GM19240 (cell line): ENCODE results near the gene IBA57.

ENCODE experiments used
- DNase-seq: peaks from one replicate; pipeline ENCODE4 v3.0.0; 2011; ENCODE audit warnings: low spot score; ENCODE audit not compliant: insufficient read length

Gene IBA57

DNA sequence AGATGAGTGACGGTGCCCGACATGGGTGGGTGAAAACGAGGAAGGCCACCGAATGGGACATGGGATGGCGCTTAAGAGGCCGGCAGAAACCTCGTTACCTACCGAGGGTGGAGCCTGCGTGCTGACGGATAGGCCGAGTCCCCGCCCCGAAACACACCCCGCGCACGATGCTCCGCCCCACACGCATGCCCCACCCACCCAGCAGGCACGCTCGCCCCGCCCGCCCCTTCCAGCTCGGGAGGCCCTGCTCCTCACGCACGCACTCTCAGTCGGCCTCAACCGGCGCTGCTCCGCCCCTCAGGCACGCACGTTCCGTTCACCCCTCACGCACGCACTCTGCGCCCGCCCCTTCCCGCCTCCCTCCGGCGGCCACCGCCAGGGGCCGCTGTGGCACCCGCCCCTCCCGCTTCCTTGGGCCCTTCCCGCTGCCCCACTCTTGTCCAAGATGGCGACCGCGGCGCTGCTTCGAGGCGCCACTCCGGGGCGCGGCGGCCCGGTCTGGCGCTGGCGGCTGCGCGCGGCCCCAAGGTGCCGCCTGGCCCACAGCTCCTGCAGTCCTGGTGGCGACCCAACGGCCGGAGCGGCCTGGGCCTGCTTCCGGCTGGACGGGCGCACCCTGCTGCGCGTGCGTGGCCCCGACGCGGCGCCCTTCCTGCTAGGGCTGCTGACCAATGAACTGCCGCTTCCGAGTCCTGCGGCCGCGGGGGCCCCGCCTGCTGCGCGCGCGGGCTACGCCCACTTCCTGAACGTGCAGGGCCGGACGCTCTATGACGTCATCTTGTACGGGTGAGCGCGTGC, at the start of gene IBA57:
Gene IBA57 (plus strand): TSS at position 433 of the 798 bp plus-strand sequence. CDS start 13 bp downstream, at position 446.
- peak; percentile 99 for DNase-seq

DNA sequence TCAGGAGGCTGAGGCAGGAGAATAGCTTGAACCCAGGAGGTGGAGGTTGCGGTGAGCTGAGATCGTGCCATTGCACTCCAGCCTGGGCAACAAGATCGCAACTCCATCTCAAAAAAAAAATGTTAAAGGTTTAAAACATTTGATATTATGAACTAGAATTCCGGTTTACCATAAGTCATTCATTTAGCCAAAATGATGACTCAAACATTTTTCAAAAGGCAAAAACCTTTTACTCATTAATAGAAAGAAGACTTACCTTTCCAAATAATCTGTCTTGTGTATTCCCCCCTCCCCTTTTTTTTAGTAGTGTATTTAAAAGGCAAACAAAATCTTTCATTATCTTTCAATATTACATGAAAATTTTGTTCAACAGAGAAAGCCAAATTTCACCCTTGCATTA, 48.3 kb upstream of the IBA57 start:
- DNase-seq: no peak

DNA sequence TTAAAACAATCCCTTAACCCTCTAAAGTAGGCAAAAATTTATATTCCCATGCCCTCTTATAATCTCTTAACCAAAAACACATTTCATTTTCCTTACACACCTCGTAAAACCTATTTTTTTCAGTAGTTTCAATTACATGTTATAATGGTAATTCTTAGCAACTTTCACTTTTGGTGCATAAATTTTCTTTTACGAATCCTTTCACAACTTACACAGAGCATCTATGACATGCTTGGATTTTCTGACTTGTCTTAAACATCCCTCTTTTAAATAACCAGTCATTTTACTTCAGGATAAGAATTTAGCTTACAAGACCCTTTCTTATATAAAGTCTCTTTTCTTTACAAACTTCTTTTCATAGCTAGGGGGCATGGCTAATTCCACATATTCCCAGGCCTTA, 47.6 kb upstream of the IBA57 start:
- no peak for DNase-seq

DNA sequence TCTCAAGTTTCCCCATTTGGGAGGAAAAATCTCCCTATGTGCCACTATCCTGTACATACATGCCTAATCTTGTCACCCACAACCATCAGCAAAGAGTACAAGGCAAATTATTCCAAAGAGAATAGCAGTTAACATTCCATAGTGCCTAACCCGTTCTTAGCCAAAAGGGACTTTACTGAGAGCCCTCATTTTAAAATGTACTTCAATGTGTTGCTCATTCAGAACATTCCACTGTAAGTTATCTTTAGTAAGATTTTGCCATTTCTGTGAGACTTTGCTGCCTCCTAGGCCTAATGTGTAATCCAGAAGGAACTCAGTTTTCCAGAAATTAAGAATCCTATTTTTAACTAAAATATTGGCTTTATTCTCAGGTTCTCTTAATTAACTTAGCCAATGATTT, 45.3 kb upstream of the IBA57 start:
- no peak for DNase-seq

DNA sequence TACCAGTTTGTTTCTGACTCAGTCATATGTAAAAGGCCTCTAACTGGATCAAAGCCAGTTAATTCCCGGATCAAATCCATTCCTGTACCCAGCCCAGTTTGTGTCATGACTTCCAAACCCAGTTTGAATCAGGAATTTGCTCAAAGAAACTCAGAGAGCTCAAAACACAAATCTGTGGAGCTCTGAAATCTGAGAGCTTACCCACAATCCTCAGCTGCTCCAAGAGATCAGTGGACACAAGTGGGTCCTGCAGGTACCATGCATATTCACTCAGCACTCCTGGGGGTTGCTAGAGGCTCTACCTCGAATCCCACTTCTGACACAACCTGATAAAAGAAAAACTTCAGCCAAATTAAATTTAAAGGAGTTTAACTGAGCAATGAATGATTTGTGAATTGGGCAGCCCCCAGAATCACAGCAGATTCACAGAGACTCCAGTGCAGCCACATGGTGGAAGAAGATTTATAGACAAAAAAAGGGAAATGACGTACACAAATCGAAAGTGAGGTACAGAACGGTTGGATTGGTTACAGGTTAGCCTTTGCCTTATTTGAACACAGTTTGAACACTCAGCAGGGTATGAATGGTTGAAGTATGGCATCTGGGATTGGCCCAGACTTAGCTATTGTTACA, 44.6 kb upstream of the IBA57 start:
- no peak for DNase-seq

DNA sequence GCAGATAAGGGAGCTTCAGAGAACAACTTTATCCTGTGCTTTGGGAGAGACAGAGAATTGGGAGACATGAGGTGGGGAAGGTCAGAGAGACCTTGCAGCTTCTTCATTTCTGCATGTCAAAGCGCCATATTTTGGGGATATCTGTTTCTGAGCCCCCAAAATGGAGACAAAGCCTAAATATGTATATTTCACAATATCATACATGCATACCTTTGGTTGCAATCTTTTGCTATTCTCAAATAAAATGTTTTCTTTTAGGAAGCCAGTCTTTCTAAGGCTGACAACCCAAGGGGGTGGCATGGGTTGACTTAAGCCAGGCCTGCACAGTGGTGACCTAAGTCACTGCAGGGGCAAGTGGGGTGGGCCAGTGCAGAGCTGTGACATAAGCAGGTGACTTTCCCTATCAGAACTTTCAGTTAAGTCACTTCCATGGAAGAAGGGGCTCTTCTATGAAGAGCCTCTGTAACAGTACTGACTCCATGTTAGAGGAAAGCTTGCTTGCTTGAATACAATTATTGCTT, 42.6 kb upstream of the IBA57 start:
- no peak for DNase-seq

DNA sequence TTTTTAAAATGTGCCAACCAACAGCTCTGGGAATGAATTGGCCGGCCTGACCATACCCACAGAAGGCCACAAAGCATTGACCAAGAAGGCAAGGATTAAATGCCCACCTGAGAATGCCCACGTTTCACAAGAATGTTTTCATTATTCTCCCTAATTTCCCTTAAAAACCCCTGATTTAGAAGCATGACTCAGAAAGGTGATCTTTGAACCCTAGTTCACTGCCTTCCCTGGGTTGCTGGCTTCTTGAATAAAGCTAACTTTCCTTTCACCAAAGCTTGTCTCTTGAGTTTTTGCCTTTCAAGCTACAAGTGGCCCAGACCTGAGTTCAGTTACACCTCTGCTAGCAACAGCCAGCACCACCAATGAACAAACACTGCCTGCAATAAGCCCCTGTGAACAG, 42.1 kb upstream of the IBA57 start:
- DNase-seq: no peak

DNA sequence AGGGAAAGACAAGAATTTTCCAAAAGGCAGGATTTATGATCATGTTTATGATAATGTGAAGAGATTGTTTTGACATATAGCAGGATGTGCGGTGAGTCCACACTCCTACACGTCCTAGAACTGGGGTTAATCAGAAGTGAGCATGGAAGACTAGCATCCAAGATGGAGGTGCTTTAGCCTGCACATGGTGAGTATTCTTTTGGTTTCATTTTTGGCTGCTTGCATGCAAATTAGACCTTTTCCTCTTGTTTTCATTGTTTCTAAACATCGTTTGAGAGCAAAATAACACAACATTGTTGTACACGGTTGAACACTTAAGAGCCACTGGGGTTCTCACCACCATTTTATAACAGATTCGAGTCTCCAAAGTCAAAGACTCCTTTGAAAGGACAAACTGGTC, 40.4 kb upstream of the IBA57 start:
- DNase-seq: no peak

DNA sequence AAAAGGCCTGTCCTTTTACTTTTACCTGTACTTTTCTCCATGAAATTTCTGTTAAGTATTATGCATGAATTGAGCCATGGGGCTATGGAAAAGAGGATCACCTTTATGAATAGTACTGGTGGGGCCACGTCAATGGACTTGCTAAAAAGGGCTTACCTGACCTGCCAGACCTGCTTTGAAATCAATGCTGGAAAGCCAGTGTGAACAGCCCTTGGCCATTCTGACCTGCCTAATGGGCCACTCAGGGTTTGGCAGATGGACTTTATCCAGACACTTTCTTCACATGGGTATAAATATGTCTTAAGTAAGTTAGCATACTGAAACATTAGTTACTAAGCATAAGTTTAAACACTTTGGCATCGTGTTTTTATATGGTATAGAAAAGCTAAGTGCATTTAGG, 33.8 kb upstream of the IBA57 start:
- DNase-seq: no peak

DNA sequence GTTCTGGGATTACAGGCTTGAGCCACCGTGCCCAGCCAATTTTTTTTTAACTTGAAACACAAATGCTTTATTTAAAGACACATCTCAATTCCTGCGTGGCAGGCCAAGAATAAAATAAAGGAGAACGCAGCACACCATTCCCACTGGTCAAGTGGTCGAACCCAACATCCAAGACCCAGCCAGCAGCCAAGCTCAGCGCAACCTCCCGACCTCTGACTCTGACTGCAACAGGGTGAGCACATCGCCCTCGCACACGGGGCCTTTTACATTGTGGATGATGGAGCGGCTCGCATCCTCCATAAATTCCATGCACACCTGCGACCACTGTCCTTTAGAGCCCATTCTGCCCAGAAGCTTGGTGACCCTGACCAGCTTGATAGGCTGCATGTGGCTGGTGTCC, 31.0 kb upstream of the IBA57 start:
- no peak for DNase-seq

DNA sequence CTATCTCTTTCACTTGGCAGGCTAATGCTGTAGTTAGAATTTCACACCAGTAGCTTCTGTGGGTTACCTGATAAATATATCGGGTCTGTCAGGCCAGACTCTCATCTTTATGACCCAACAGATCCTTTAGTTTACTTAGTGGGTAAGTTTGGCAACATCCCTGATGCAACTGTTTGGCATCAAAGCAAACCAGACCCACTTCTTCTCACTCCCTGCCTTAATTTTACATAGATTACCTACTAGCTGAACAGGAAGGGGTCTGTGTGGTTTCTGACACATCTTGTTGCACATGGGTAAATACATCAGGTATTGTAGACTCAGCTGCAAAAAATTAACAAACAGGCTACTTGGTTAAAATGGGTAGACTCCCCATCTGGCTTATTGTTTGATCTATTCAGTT, 28.7 kb upstream of the IBA57 start:
- no peak for DNase-seq

DNA sequence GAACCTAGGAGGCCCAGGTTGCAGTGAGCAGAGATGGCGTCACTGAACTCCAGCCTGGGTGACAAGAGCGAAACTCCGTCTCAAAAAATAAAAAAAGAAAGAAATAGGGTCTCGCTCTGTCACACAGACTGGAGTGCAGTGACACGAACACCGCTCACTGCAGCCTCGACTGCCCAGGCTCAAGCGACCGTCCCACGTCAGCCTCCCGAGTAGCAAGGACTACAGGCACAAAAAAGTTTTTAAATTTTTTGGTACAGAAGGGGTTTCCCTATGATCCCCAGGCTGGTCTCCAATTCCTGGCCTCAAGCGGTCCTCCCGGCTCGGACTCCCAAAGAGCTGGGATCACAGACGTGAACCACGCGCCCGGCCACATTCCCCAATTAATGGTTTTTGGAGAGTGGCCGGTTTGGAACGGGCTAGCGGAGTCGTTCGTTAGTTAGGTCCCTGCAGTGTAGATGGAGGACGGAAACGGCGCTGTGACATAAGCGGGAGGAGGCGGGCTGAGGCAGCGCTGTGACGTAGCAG, 26.1 kb upstream of the IBA57 start:
- DNase-seq: no peak

DNA sequence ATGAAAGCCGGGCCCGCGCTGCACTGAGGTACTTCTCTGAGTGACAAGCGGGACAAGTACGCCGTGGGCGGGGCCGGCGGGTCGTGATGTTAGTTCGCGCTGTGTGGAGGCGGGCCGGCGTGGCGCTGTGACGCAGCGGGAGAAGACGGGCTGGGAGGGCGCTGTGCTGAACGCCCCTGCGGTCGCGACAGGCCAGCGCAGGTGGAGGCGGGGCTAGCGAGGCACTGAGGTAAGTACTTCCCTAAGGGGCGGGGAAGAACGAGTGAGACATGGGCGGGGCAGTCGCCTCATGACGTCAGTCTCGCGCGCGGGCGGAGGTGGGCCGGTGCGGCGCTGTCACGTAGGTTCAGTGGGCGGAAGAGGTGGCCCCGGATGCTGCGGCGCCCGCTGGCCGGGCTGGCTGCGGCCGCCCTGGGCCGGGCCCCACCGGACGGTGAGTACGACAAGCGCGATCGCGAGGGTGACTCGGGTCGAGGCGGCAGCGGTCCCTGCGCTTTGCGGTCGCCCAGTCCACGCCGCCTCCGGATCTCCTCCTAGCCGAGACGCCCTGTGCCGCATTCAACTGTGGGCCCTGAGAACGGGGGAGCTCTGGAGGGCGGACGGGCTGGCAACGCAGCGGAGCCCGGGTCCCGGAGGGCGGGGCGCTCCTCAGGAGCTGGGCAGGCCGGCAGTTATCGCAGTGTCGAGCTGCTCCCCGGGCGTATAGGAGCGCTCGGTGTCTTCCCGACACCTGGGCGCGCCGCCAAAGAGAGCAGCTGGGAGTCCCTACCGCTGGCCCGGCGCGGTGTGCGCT, 25.5 kb upstream of the IBA57 start, which contains the start of gene GUK1:
Gene GUK1 (plus strand): TSS at position 349 of the 793 bp plus-strand sequence. CDS start 24 bp downstream, at position 373.
- peak; percentile 94 for DNase-seq

DNA sequence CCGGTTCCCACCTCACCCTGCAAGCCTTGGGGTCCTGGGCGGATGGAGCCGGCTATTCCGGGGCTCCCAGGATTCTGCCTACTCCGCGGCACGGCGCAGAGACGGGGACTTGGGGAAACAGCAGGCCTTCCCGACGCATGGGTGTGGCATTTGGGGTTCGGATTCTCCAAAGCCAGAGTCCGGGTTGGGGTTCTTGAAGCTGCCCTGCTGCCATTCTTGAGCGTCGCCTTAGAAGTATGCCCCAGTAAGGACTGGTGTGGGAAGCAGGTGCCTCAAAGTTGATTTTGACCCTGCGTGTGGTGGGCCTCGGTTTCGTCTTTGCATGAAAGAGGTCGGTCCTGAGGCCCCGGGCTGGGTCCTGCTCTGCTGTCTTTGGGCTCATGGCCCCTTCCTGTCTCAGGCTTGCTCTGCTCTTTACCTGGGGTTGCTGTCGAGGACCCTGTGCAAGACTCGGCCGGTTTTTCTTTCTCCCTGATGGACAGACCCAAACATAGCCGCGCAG, 24.8 kb upstream of the IBA57 start:
- DNase-seq: no peak

DNA sequence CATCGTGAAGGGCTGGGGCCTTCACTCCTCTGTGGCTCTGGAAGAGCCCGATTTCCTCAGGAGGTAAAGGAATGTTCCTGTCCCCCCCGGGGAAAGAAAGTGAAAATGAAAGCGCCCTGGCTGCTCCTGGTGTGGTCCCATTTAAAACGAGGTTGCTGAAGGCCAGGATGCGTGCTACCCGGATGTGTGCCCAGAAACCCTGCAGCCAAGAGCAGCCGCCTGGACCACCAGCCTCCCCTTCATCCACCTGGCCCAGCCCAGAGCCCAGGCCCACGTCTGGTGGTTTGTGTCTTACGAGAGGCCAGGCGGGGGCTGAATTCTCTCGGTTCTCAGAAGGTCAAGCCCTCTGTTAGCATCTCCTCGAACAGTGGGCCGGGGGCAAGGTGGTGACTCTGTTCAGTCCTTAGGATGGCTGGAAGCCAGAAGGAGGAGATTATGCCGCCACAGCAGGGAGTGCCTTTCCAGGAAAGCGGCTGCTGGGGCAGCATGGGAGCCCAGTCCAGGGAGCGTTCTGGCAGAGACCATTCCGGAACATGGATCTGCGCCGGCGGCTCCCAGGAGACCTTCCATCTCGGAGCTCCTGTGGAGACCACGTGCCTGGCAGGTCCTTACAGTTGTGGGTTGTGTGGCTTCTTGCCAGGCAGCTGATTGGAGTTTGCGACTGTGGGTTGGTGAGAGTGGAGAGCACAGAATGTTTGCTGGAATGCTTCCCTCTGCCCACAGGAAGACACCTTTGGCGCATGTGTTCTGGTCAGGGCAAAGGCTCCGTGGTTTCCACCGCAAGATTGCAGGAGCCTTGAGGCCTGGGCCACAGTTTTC, 24.2 kb upstream of the IBA57 start:
- no peak for DNase-seq

DNA sequence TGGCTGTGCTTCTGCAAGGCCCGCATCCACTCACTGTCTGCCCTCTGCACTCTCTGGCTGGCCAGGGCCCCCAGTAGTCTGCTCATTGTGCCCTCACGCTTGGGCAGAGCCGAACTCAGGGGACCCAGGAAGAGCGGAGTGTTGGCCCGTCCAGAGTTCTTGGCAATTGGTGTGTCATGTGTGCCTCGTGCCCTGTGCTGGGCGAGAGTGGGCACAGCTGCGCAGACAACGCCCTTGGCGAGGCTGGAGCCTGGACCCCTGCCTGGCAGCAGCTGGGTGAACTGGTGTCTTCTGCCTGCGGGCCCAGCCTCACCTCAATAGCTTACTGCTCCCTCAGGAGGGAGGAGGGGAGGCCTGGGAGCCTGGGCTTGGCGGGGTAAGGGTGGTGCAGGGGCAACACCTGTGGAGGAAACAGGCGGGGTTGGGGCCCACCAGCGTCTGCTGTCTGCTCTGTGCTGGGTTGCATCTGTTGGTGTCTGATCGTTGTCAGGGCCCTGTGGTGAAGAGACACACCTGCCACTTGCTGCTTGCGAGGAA, 23.4 kb upstream of the IBA57 start:
- no peak for DNase-seq

DNA sequence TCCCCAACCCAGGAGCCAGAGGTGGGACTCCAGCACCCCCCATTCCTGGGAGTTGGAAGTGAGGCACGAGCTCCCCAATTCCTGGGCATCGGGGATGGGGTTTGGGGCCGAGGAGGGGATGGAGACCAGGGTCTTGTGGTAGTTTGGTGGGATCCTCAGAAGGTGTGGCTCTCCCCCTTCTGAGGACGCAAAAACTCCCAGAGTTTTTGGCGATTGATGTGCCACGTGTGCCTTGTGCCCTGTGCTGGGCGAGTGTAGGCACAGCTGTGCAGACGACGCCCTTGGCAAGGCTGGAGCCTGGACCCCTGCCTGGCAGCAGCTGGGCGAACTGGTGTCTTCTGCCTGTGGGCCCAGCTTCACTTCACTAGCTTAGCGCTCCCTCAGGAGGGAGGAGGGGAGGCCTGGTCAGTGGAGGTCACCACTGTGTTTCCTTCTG, 22.9 kb upstream of the IBA57 start:
- DNase-seq: no peak

DNA sequence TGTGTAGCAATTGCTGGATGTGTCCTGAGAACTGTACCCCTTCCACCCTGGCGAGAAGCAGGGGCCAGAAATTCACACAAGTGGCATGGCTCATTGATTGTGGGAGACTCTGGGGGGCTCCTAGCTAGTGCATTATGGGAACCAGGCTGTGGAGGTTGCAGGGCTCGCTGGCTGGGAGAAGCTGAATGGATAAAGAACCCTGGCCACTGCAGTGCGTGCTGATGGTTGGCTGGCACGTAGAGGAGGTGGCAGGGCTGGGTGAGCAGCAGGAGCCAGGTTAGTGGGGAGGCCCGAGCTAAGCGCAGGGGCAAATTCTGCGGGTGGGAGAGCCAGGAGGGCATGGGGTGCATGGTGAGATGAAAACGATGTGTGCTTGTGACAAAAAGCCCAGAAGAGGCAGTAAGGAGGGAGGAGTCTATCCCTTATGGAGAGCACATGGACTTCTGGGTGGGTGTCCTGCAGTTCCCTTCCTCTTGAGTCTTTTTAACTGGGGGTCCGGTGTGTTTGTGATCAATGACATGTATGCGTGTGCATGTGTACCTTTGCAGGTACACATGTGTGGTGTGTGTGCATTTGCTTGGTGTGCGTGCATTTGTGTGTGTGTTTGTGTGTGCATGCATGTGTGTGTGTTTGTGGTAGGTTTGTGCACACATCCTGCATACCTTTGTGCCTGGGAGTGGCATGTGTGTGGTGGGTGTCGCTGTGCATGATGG, 22.0 kb upstream of the IBA57 start:
- DNase-seq: no peak

DNA sequence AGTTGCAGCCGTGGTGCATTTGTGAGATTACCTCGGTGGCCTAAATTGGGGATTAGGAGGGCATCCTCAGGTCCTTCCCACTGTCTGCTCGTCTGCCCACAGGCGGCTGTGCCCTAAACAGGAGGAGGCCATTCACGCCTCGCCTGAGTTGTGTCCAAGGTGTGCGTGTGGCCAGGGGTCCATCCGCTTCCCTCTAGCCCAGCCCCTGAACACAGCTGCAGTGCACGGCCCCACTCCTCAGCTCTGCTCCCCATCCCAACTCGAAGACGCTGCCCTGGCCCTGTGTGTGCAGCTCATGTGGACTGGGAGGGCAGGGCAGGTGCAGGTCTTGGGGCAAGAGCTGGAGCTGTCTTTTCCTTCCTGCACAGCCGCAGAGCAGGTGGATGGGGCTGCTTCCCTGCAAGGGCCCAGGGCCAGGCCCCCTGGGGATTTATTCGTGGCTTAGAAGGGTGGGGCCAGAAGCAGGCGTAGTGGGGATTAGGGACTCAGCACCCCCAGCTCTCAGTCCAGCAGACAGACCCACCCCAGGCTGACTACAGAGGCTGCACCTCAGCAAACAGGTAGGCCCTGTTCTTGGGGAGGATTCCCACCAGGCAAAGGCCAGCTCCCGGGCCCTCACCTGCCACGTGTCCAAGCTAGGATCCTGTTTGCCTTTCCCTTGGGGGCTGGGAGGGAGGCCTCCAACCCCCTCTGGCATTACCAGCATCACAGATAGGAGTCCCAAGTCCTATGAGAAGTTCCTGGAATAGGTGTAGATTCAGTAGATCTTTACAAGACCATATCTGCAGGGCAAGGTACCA, 21.2 kb upstream of the IBA57 start:
- DNase-seq: no peak
